NCI-H146 (cell line): Measurements from ENCODE around the gene CHST13.

Source experiments
- DNase-seq: peaks from one replicate; lab custom pipeline; 2025; lab: John Stamatoyannopoulos, UW

The CHST13 gene

DNA sequence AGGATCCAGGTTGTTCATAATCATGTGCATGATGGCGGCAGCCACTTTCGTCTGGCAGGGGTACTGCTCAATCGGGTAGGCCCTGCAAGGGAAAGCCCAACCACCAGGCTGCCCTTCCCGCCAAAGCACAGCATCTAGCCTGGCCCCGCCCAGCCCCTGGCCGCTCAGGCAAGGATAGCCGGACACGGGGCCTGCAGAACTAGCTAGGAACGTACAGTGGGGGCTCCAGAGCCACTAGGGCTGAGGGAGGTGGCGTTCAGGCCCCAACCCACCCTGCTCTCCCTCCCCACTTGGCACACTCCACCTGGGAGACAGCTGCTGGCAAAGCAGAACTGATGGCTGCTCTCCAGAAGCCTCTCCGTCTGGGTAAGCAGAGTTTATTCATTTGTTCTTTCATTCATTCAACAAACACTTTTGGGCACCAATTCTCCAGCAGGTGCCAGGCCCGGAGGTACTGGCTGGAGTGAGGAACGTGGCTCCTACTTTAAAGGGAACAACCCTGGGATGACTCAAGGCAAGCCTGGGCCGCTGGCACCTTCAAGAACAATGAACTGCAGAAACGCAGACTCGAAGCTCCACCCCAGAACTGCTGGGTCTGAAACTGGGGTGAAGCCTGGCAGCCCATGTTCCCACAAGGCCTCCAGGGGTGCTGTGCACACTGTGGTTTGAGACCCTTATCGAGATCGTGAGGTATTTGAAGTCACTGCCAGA, 14.2 kb upstream of the CHST13 start:
- DNase-seq, result no peak

- no peak for DNase-seq
Observed at GRCh38 chr3:126510308-126510910, 13.5 kb upstream of the CHST13 start.

- DNase-seq, result no peak
Observed at GRCh38 chr3:126511291-126511690, 12.7 kb upstream of the CHST13 start.

DNA sequence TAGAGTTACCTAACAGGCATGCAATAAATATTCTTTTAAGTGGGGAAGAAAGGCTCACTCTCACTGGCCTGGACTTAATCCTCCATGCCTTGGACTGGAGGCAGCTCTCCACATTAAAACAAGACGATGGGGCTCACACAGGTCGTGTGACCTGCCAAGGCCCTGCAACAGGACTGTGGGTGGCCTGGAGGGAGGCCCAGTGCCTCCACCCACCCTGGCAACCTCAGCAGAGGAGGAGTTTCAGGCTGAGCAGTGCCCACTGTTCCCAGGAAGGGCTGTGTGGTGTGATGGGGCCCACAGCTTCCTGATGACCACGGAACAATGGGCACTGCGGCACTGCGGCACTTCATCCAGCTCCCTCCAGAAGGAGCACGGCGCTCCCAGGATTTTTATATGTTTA, 11.9 kb upstream of the CHST13 start:
- no peak for DNase-seq

GRCh38 chr3:126512916-126513650, 10.9 kb upstream of the CHST13 start:
- DNase-seq, result no peak

- no peak for DNase-seq
Observed at GRCh38 chr3:126514161-126514560, 9.8 kb upstream of the CHST13 start.

- DNase-seq, result peak; percentile 96
Observed at GRCh38 chr3:126515066-126515706, 8.8 kb upstream of the CHST13 start.

- no peak for DNase-seq
Observed at GRCh38 chr3:126516152-126516935, 7.6 kb upstream of the CHST13 start.

- no peak for DNase-seq
Observed at GRCh38 chr3:126516936-126517290, 7.0 kb upstream of the CHST13 start.

- peak; percentile 62 for DNase-seq
Observed at GRCh38 chr3:126517291-126517951, 6.5 kb upstream of the CHST13 start, which contains the start of gene UROC1. Gene UROC1 (minus strand): TSS chr3:126517773. CDS start chr3:126517719, 54 bp downstream.

GRCh38 chr3:126517986-126518778, 5.8 kb upstream of the CHST13 start:
- peak; percentile 82 for DNase-seq

DNA sequence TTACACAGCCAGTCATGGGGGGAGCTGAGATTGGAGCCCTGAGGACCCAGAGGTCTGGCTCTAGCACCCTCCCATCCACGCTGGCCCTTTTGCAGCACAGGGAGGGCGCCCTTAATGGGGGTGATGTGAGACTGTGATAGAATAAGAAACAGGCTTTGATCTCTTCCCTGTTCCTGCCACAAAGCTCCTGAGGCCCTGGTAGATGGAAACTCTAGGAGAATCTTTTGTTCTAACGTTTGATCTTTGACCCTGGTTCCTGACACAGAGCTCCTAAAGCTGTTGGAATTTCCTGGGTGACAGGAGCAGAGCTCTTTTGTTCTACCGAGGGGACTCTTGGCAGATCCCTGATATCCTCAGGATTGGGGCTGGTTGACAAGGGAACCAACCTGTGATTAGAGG, 5.2 kb upstream of the CHST13 start:
- DNase-seq, result no peak

DNA sequence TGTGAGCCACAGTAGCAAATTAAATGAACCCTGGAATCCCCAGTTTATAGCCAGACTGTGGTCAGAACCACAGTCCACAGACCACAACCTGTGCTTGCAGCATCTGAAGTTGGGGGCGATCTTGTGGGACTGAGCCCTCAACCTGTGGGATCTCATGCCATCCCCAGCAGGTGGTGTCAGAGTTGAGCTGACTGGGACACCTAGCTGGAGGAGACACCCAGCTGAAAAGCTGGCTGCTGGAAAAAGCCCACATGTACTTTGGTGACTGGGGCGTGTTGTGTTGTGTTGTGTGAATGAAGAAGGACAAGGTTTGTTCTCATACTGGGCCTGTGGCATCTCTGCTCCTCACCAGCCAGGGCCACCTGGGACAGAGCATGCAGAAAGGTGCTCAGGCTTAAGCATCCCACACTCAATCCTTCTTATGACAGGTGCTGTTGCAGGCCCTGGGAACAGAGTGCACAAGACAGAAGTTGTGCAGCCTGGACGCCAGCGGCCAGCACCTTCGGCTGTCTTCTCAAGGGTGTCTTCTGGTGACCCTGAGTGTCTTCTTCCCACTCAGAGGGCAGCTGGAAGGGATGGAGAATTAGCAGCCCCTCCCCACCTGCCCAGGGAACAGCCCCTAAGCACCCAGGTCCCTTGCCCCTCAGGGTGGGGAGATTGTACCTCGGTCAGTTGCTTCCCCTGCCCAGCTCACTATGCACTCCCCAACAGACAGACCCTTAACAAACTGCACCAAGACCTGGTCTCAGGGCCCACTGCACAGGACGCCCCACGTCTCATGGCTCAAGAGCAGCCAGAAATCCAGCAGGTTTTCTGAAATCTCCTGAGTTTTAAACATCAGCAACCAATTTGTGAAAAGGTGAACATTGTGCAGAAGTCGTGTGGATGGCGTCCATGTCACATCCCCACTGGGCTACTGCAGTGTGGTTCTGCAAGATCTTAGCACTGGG, 4.2 kb upstream of the CHST13 start:
- DNase-seq, result no peak

- no peak for DNase-seq
Observed at GRCh38 chr3:126521122-126521891, 2.6 kb upstream of the CHST13 start.

- peak; percentile 69 for DNase-seq
Observed at GRCh38 chr3:126522363-126522788, 1.6 kb upstream of the CHST13 start.

- peak; percentile 76 for DNase-seq
Observed at GRCh38 chr3:126524429-126524988, 554 bp downstream of the CHST13 start.

DNA sequence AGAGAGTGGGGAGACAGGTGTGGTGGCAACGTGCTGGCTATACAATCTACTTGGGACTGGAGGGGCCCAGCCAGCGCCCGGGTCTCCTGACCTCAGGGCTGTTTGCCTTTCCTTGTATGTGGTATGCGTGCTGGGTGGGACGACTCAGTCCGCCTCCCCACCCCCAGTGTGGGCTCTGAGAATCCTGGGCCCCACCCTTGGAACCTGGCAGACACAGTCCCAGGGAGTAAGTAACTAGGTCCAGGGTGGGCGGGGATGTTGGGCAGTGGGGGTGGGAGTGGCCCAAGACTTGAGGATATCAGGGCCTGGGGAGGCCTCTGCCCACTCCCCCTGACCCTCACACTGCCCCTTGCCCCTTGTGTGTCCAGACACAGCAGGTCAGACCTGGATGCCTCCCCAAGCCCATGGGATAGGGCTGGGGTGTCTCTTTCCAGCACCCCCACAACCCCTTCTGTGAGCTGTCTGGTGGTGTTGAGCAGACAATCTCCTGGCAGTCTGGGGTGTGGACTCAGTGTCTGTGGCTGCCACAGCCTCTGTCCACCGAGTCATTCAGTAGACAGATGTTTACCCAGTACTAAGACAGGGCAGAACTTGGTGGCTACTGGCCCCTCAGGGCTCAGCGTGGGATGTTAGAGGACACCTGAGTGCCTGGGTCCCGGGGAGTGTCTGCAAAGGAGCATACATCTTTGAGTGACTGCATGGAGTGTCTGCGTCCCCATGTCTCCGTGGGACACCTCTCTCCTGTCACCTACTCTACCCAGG, 1.3 kb downstream of the CHST13 start:
- no peak for DNase-seq
